Stimulated activated CD4-positive, alpha-beta T cell treated with anti-CD3 and anti-CD28 coated beads, Interleukin-15, amount 100 ng/mL, for 1 hour (primary cell): ENCODE measurements around the gene RHOT2.

Experiments
- DNase-seq, 2 donors: peaks; one replicate each; pipeline ENCODE4 v3.0.0-alpha.2; 2020; ENCODE audit warnings: low read depth in 1 of 2, low spot score in 1 of 2

The RHOT2 gene

GRCh38 chr16:712740-713250, 44.9 kb downstream of the RHOT2 start:
- DNase-seq, result peak in 1 of 2 donors; percentile 37

DNA sequence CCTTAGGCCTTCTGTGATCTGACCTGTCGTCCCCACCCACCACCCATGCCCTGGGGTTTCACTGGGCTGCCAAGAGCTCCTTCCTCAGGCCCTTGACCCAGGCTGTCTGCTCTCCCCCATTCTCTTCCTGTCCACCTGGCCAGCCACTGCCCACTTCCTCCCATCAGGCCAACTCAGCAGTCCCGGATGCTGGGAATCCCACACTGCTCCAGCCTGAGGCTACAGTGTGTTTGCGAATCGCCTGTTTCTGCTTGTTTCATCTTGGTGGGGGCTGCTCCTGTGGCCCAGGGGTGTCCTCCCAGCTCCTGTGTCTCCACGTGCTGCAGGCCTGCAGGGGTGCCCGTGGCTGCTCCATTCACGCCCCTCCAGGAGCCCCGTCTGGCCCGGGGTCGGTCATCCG, 46.1 kb downstream of the RHOT2 start:
- DNase-seq, result no peak

- peak; percentile 72 to 92 for DNase-seq
Observed at GRCh38 chr16:714558-715476, 46.9 kb downstream of the RHOT2 start, which contains the start of gene METRN. METRN (plus strand) TSS chr16:715118; CDS start chr16:715290, 172 bp downstream.

DNA sequence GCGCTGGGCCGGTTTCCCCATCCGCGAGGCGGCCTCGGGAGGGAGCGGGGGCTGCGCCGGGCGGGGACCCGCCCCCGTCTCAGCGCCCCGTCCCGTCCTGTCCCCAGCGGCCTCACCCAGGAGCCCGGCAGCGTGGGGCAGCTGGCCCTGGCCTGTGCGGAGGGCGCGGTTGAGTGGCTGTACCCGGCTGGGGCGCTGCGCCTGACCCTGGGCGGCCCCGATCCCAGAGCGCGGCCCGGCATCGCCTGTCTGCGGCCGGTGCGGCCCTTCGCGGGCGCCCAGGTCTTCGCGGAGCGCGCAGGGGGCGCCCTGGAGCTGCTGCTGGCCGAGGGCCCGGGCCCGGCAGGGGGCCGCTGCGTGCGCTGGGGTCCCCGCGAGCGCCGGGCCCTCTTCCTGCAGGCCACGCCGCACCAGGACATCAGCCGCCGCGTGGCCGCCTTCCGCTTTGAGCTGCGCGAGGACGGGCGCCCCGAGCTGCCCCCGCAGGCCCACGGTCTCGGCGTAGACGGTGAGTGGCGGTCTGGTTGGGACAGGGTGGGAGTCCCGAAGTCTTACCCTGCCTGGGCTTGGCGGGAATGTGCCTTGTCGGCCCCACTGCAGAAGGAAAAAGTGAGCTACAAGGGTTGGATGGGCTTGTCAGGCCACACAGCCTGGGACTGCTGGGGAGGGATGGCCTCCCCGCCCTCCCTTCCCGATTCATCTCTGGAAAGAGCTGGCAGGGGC, 47.7 kb downstream of the RHOT2 start:
- no peak for DNase-seq

- DNase-seq, result no peak
Observed at GRCh38 chr16:716200-716568, 48.3 kb downstream of the RHOT2 start.

- no peak for DNase-seq
Observed at GRCh38 chr16:716768-717325, 48.9 kb downstream of the RHOT2 start.

GRCh38 chr16:717450-718245, 49.7 kb downstream of the RHOT2 start:
- DNase-seq, result no peak

DNA sequence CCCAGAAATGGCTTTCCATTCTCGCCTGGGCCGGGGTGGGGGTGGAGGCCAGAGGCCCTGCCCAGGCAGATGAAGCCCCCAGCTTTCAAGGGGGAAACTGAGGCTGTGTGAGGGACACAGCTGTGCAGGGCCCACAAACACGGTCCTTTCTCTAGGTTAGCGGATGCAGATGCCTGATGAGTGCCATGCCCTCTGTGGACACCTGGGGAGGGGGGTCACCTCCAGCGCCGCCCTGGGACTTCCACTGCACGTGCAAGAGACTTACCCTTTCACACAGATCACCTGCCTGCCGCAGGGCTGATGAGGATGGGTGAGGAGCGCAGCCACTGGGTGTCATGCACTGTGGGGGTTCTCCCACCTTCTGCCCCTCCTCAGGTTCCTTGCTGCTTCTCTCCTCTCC, 50.5 kb downstream of the RHOT2 start:
- DNase-seq, result no peak

GRCh38 chr16:718922-719321, 51.0 kb downstream of the RHOT2 start:
- DNase-seq, result no peak

DNA sequence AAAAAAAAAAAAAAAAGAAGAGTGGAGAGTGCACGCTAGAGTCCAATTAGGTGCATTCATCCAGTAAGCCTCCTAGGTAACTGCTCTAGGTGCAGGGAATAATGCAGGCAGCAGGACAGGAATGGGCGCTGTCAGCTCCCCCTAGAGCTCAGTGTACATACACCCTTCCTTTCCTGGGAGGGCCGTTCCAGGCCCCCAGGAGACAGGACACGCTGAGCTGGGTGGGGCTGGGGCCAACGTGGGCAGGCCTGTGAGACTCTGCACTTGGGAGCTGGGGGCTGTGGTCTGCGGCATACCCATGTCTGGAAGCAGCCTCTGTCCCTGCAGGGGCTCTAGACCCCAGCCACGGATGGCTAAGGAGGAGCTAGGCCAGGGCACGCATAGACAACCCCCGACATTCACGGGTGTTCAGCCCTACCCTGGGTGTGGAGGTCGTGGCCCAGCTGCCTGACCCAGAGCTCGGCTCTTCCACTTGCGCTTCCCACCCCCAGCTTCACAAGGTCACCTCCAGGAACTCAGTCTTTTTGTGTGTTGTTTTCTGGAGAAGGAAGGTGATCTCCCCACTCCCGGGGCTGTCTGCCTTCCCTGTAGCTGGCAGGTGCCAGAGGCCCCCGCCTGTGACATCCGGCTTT, 52.0 kb downstream of the RHOT2 start:
- DNase-seq, result no peak

DNA sequence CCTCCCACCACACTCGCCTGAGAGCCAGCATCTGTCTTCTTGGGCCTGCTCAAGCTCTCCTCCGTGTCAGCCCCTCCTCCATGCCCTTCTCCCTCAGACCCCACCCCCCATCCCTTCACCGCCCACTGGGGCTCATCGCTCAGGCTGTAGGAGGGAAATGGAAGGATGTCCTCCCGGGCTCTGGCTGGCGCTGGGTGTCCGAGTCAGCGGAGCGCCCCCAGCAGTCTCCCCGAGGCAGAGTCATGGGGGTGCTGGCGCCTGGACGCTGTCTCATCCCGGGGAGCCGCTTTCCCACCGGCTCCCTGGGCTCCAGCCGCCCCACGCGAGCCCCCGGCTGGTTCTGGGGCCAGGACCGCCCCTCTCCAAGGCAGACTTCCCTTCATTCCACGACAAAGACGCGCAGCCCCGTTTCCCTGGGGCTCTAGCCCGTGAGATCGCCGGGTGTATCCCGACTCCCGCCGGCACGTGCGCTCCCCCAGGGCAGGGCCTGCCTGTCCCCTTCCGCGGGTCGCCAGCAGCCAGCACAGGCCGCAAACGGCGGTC, 52.6 kb downstream of the RHOT2 start:
- no peak for DNase-seq

DNA sequence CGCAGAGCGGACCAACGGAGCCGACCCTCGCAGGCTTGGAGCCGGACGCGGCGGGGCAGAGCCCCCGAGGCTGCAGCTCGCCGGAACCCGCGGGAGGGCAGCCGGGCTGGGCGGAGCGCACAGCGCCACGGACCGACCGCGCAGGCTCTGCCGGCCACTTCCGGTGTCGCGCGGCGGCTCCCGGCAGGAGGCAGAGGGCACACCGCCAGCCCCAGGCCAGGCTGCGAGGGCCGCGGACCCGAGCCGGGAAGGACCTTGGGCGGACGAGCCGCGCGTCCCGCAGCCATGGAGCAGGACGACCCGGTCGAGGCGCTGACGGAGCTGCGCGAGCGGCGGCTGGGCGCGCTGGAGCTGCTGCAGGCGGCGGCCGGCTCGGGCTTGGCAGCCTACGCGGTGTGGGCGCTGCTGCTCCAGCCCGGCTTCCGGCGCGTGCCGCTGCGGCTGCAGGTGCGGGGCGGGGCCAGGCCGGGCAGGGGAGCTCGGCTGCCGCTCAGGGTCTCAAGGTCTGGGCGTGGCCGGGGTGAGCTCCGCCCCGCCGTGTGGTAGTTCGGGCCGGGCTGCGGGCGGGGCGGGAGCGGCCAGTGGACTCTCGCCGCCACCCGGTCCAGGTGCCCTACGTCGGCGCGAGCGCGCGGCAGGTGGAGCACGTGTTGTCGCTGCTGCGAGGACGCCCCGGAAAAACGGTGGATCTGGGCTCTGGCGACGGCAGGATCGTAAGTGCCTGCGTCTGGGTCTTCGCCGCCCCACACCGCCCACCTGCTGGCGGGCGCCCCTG, 53.2 kb downstream of the RHOT2 start, which contains the start of gene ANTKMT:
Gene ANTKMT, plus strand, starts transcription at position 157 of the 775 bp plus-strand sequence. Its CDS starts 129 bp downstream, at position 286.
- DNase-seq, result peak; percentile 43 to 58

GRCh38 chr16:721765-722540, 54.0 kb downstream of the RHOT2 start:
- no peak for DNase-seq

- DNase-seq, result no peak
Observed at GRCh38 chr16:722835-723633, 55.1 kb downstream of the RHOT2 start.

DNA sequence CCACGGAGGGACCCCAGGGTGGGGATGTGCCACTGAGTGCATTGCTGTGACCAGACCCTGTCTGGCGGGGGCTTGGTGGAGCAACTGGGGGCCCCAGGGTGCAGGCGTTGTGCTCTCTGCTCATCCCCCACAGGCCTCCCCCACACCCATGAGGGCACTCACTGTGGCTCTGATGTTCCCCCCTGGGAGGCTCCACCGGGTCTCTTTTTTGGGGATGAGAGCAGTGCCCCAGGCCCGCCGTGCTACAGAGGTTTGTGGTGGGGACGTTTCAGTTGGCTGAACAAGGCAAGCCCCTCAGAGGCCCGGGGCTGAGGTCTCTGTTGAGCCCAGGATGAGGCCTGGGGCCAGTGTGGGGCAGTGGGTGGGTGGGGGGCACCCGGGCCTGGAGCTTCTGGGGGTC, 55.8 kb downstream of the RHOT2 start:
- no peak for DNase-seq
